Measurements from ENCODE around the gene IQSEC2. TPM values are rescaled to one million over a fixed set of nuclear protein-coding genes. Genes with fewer than 3 reads are reported as not detected.

IQSEC2 gene
- total and polyA plus RNA-seq, 4 donors = 9.0 to 24.6 (median 17.4) TPM

- ATAC-seq (ENCODE audit: insufficient read depth, low FRiP score) = no peak
- TF ChIP-seq CTCF (IDR thresholded peaks at IDR 0.05; ENCODE audit: control extremely low read depth, extremely low read depth) = no peak
- no peak overlapping the region for H3K4me3 ChIP-seq
- H3K9ac ChIP-seq (ENCODE audit: insufficient read depth in 1 of 2, low read length in 2 of 2) = no peak overlapping the region
- 95 to 97% methylated on average over 3 of the region's 3 CpGs for WGBS, 2 donors
- peaks cover 0 to 18% (median 18%) of the 10 kb centered on the region in 3 donors for H3K27me3 ChIP-seq (ENCODE audit: control insufficient read depth in 3 of 3, insufficient read depth in 3 of 3, low read length in 2 of 3)
- no peaks in the 10 kb centered on the region for H3K9me3 ChIP-seq (ENCODE audit: control insufficient read depth in 4 of 4, insufficient read depth in 3 of 4, low read length in 3 of 4)
- no peak overlapping the region for H3K27ac ChIP-seq (ENCODE audit: low read depth in 1 of 2, low read length in 1 of 2)
- DNase-seq = peak in 1 of 3 donors; percentile 2
- H3K4me1 ChIP-seq (ENCODE audit: control insufficient read depth in 5 of 5, insufficient read depth in 5 of 5, low read length in 5 of 5) = peaks cover 0 to 36% (median 7%) of the 10 kb centered on the region in 5 donors
- H3K36me3 ChIP-seq (ENCODE audit: control insufficient read depth in 4 of 4, insufficient read depth in 4 of 4, low read length in 4 of 4) = no peaks in the 10 kb centered on the region
Measured at GRCh38 chrX:53283099-53283498, 1.7 kb upstream of the IQSEC2 start.

GRCh38 chrX:53281963-53282695 lies 745 bp upstream of the IQSEC2 start:
- H3K4me1 ChIP-seq (ENCODE audit: control insufficient read depth in 5 of 5, insufficient read depth in 5 of 5, low read length in 5 of 5) = peaks cover 0 to 27% (median under 1%) of the 10 kb centered on the region in 5 donors
- H3K36me3 ChIP-seq (ENCODE audit: control insufficient read depth in 4 of 4, insufficient read depth in 4 of 4, low read length in 4 of 4) = no peaks in the 10 kb centered on the region
- ATAC-seq (ENCODE audit: insufficient read depth, low FRiP score) (no peak), DNase-seq (peak; percentile 50 to 78 (median 69))
- H3K9me3 ChIP-seq (ENCODE audit: control insufficient read depth in 4 of 4, insufficient read depth in 3 of 4, low read length in 3 of 4) = no peaks in the 10 kb centered on the region
- peaks cover 0 to 18% (median 18%) of the 10 kb centered on the region in 3 donors for H3K27me3 ChIP-seq (ENCODE audit: control insufficient read depth in 3 of 3, insufficient read depth in 3 of 3, low read length in 2 of 3)
- H3K4me3 ChIP-seq = no peak overlapping the region
- H3K27ac ChIP-seq (ENCODE audit: low read depth in 1 of 2, low read length in 1 of 2) = peak overlapping the region in 1 of 2 donors; percentile 37
- peak overlapping the region in 1 of 2 donors; percentile 49 for H3K9ac ChIP-seq (ENCODE audit: insufficient read depth in 1 of 2, low read length in 2 of 2)
- 50 to 53% methylated on average over 4 to 5 of the region's 5 CpGs for WGBS, 2 donors
- TF ChIP-seq CTCF (IDR thresholded peaks at IDR 0.05; ENCODE audit: control extremely low read depth, extremely low read depth) = no peak

- Histone ChIP-seq H3K9ac (ENCODE audit: insufficient read depth in 1 of 2, low read length in 2 of 2) (peak overlapping the region in 1 of 2 donors; percentile 49), H3K4me3 (peak overlapping the region; percentile 30), H3K4me1 (ENCODE audit: control insufficient read depth in 5 of 5, insufficient read depth in 5 of 5, low read length in 5 of 5) (peaks cover 0 to 25% (median 0%) of the 10 kb centered on the region in 5 donors), H3K9me3 (ENCODE audit: control insufficient read depth in 4 of 4, insufficient read depth in 3 of 4, low read length in 3 of 4) (no peaks in the 10 kb centered on the region), H3K27me3 (ENCODE audit: control insufficient read depth in 3 of 3, insufficient read depth in 3 of 3, low read length in 2 of 3) (peaks cover 0 to 18% (median 17%) of the 10 kb centered on the region in 3 donors), H3K36me3 (ENCODE audit: control insufficient read depth in 4 of 4, insufficient read depth in 4 of 4, low read length in 4 of 4) (no peaks in the 10 kb centered on the region), H3K27ac (ENCODE audit: low read depth in 1 of 2, low read length in 1 of 2) (peak overlapping the region in 1 of 2 donors; percentile 78)
- no peak for TF ChIP-seq CTCF (IDR thresholded peaks at IDR 0.05; ENCODE audit: control extremely low read depth, extremely low read depth)
- 57 to 58% methylated on average over 14 of the region's 14 CpGs for WGBS, 2 donors
- DNase-seq = peak; percentile 59 to 71 (median 70)
- peak; percentile 44 for ATAC-seq (ENCODE audit: insufficient read depth, low FRiP score)
Measured at GRCh38 chrX:53280331-53281320, 758 bp downstream of the IQSEC2 start.
